ENCODE results near the gene GSAP.

Gene GSAP

GRCh38 chr7:77407906-77408305 lies 8.2 kb downstream of the GSAP start:
- peak in 1 of 2 experiments; percentile 26 for DNase-seq

GRCh38 chr7:77406421-77406820 lies 9.7 kb downstream of the GSAP start:
- no peak for DNase-seq

- DNase-seq, result no peak
Observed at GRCh38 chr7:77404641-77405040, 11.5 kb downstream of the GSAP start.

GRCh38 chr7:77403957-77404356 lies 12.2 kb downstream of the GSAP start:
- DNase-seq, result peak; percentile 26 to 40

GRCh38 chr7:77402818-77403217 lies 13.3 kb downstream of the GSAP start:
- no peak for DNase-seq

- no peak for DNase-seq
Observed at GRCh38 chr7:77401002-77401401, 15.1 kb downstream of the GSAP start.

- DNase-seq, result no peak
Observed at GRCh38 chr7:77399816-77400215, 16.3 kb downstream of the GSAP start.

GRCh38 chr7:77396894-77397547 lies 19.1 kb downstream of the GSAP start:
- no peak for DNase-seq

GRCh38 chr7:77395626-77396025 lies 20.5 kb downstream of the GSAP start:
- DNase-seq, result no peak

- no peak for DNase-seq
Observed at GRCh38 chr7:77393954-77394353, 22.2 kb downstream of the GSAP start.

- no peak for DNase-seq
Observed at GRCh38 chr7:77393261-77393660, 22.9 kb downstream of the GSAP start.

GRCh38 chr7:77391230-77391629 lies 24.9 kb downstream of the GSAP start:
- no peak for DNase-seq

GRCh38 chr7:77388055-77388641 lies 28.0 kb downstream of the GSAP start:
- no peak for DNase-seq

GRCh38 chr7:77386165-77386822 lies 29.9 kb downstream of the GSAP start:
- DNase-seq, result no peak

- DNase-seq, result no peak
Observed at GRCh38 chr7:77383333-77383740, 32.8 kb downstream of the GSAP start.

- no peak for DNase-seq
Observed at GRCh38 chr7:77382532-77382931, 33.6 kb downstream of the GSAP start.

- no peak for DNase-seq
Observed at GRCh38 chr7:77378584-77378983, 37.6 kb downstream of the GSAP start.

- no peak for DNase-seq
Observed at GRCh38 chr7:77370606-77371005, 45.5 kb downstream of the GSAP start.

- DNase-seq, result peak; percentile 69
Observed at GRCh38 chr7:77368974-77369373, 47.2 kb downstream of the GSAP start.

GRCh38 chr7:77367976-77368375 lies 48.2 kb downstream of the GSAP start:
- DNase-seq, result no peak

- no peak for DNase-seq
Observed at GRCh38 chr7:77362905-77363304, 53.2 kb downstream of the GSAP start.

- DNase-seq, result no peak
Observed at GRCh38 chr7:77360969-77361368, 55.2 kb downstream of the GSAP start.

GRCh38 chr7:77360104-77360503 lies 56.0 kb downstream of the GSAP start:
- DNase-seq, result no peak

GRCh38 chr7:77359599-77359998 lies 56.5 kb downstream of the GSAP start:
- no peak for DNase-seq

GRCh38 chr7:77354914-77355313 lies 61.2 kb downstream of the GSAP start:
- DNase-seq, result no peak
